ENCODE results near the gene CAMK2A.

DNA sequence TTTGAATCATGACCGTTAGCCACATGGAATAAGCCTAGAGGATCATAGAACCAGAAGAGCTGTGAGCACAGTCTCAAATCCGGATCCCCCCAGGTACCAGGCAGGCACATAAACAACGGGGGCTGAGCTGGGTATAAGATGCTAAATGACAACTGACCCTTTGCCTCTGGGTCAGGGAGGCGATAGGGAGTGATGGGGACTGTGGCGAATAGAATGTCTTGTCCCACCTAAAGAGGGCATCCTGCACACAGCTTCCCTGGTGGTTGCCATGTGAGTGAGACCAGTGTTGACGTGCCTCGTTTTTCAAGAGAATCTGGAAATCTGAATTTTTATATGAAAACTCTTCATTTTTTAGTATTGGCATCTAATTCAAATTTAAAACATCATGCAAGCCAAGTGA is 66.1 kb downstream of the CAMK2A start:
- TF ChIP-seq, protein P1, sequence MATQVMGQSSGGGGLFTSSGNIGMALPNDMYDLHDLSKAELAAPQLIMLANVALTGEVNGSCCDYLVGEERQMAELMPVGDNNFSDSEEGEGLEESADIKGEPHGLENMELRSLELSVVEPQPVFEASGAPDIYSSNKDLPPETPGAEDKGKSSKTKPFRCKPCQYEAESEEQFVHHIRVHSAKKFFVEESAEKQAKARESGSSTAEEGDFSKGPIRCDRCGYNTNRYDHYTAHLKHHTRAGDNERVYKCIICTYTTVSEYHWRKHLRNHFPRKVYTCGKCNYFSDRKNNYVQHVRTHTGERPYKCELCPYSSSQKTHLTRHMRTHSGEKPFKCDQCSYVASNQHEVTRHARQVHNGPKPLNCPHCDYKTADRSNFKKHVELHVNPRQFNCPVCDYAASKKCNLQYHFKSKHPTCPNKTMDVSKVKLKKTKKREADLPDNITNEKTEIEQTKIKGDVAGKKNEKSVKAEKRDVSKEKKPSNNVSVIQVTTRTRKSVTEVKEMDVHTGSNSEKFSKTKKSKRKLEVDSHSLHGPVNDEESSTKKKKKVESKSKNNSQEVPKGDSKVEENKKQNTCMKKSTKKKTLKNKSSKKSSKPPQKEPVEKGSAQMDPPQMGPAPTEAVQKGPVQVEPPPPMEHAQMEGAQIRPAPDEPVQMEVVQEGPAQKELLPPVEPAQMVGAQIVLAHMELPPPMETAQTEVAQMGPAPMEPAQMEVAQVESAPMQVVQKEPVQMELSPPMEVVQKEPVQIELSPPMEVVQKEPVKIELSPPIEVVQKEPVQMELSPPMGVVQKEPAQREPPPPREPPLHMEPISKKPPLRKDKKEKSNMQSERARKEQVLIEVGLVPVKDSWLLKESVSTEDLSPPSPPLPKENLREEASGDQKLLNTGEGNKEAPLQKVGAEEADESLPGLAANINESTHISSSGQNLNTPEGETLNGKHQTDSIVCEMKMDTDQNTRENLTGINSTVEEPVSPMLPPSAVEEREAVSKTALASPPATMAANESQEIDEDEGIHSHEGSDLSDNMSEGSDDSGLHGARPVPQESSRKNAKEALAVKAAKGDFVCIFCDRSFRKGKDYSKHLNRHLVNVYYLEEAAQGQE (tag by site-specific recombination; IDR thresholded peaks at IDR 0.05): no peak
- no peak for TF ChIP-seq ZNF596 (tag by site-specific recombination; IDR thresholded peaks at IDR 0.05)
- TF ChIP-seq, protein P2, sequence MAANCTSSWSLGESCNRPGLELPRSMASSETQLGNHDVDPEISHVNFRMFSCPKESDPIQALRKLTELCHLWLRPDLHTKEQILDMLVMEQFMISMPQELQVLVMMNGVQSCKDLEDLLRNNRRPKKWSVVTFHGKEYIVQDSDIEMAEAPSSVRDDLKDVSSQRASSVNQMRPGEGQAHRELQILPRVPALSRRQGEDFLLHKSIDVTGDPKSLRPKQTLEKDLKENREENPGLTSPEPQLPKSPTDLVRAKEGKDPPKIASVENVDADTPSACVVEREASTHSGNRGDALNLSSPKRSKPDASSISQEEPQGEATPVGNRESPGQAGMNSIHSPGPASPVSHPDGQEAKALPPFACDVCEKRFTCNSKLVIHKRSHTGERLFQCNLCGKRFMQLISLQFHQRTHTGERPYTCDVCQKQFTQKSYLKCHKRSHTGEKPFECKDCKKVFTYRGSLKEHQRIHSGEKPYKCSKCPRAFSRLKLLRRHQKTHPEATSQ (tag by site-specific recombination; IDR thresholded peaks at IDR 0.05): no peak
- TF ChIP-seq CTCF (tag by site-specific recombination; IDR thresholded peaks at IDR 0.05): no peak
- TF ChIP-seq ZNF274 (IDR thresholded peaks at IDR 0.05; ENCODE audit: low read length): no peak
- no peak for TF ChIP-seq ZNF274 (tag by site-specific recombination; IDR thresholded peaks at IDR 0.05; ENCODE audit: borderline replicate concordance)
- TF ChIP-seq YY1 (tag by site-specific recombination; IDR thresholded peaks at IDR 0.05): no peak

All from HEK293 (cell line).